Measurements from ENCODE around the gene POU4F1.

The POU4F1 gene

DNA sequence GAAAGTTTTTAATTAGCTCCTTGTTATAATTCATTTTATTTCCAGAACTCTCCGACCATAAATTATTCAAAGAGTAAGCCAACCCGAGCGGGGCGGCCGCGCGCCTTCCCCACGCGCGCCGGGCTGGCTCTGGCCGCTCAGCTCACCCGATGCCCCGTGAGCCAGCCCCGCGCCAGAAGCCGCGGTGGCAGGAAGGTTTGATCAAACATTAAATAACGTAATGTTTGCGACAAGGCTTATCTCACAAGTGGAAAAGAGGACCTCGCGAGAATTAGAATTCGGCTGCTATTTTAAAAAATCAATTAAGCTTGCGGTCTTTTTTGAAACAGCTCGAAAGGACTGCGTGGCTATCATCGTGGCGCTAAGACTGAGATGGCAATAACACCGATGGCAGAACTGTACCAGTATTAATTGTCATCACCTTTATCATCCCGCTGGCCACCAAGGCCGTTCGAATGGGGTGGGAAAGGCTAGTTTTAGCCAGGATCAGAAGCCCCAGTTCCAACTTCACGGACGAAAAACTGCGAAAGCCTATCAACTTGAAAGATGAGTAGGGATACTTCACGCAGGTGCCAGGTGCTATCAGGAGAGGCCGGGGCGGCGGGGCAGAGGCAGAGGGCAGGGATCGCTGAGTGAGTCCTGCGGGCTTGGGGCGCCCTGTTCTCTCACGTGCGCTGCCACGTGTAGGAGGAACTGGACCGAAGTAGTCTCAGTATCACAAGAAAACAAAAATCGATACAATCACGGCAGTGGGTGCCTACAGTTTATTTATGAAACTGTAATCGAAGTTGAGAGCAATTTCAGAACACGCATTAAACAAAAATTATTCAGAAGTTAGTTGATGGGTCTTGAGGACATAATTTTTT, 6.4 kb downstream of the POU4F1 start:
- no peak overlapping the region for H3K27ac ChIP-seq (ENCODE audit: low read depth, low read length)
- no peak overlapping the region for H3K4me3 ChIP-seq (ENCODE audit: low read depth in 1 of 2, low read length in 2 of 2)
- H3K27me3 ChIP-seq (ENCODE audit: control insufficient read depth in 1 of 2, insufficient read depth in 2 of 2, low read length in 2 of 2): peaks cover 82 to 96% of the 10 kb centered on the region in 2 donors

DNA sequence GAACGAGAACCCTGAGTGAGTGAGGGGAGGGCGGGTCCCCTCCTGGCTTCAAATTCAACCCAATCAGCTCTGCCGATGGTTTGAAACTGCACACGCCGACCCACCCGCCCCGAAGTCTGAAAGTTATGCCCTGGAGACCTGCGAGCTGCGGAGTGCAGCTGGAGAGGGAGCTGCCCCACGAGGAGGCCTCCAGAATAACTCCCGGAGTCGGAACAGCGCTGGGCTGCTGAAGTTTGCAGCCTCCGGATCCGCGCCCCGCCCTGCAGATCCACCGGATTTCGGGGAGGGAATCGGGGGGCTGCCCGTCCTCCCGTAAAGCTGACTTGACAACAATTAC, 7.0 kb downstream of the POU4F1 start:
- H3K9ac ChIP-seq (ENCODE audit: low read length): no peak overlapping the region
- no peak overlapping the region for H3K27ac ChIP-seq (ENCODE audit: low read depth, low read length)
- H3K9me3 ChIP-seq (ENCODE audit: low read length): peaks cover 8% of the 10 kb centered on the region
- peaks cover 7% of the 10 kb centered on the region for H3K4me1 ChIP-seq (ENCODE audit: insufficient read depth, low read length)
- no peak overlapping the region for H3K4me3 ChIP-seq (ENCODE audit: low read depth in 1 of 2, low read length in 2 of 2)
- peaks cover 82 to 97% of the 10 kb centered on the region in 2 donors for H3K27me3 ChIP-seq (ENCODE audit: control insufficient read depth in 1 of 2, insufficient read depth in 2 of 2, low read length in 2 of 2)
- no peaks in the 10 kb centered on the region for H3K36me3 ChIP-seq (ENCODE audit: insufficient read depth, low read length)

More for the DNA sequence above, 6.4 kb downstream of the POU4F1 start:
- Histone ChIP-seq H3K4me1 (ENCODE audit: insufficient read depth, low read length) (peaks cover 7% of the 10 kb centered on the region), H3K36me3 (ENCODE audit: insufficient read depth, low read length) (no peaks in the 10 kb centered on the region), H3K9me3 (ENCODE audit: low read length) (peaks cover 8% of the 10 kb centered on the region), H3K9ac (ENCODE audit: low read length) (no peak overlapping the region)

DNA sequence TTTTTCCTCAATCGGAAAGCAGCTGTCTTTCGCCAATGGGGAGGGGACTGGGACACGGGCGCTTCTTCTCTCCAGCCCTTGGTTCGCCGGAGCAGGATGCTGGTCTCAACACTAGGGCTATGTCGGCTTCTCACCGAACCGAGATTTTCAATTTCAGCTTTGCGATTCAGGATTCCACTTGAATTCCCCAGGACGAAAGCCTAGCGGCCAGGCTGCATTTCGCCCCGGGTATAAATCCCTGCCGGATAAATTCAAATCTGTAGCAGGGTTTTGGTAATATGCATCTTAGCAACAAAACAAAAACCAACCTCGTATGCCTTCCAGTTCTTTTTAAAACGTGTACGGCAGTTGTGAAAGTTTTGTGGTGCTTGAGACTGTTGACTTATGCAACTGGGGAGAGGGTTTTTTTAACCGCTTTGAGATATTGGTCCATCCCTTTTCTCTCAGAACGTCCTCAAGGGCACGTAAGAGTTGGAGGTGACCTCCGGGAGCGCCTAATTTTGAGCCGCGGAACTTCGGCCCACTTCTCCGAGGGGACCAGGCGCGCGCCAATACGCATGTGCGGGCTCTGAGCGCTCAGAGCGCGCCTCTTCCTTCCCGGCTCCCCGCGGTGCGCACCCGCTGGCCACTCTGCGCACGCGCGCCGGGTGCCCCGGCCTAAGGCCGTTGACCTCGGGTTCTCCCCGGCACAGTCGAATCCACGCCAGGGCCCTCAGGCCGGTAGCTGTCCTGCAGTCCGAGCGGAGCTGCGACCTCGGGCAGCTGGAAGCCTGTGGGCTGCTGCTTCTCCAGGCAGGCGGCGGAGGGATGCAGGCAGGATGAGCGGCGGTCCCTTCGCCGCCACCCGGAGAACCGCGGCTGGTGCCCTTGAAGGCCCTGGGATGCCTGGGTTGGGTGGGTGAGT, 7.6 kb downstream of the POU4F1 start:
- Histone ChIP-seq H3K9ac (ENCODE audit: low read length) (no peak overlapping the region), H3K36me3 (ENCODE audit: insufficient read depth, low read length) (no peaks in the 10 kb centered on the region), H3K4me1 (ENCODE audit: insufficient read depth, low read length) (peaks cover 7% of the 10 kb centered on the region), H3K27ac (ENCODE audit: low read depth, low read length) (no peak overlapping the region), H3K27me3 (ENCODE audit: control insufficient read depth in 1 of 2, insufficient read depth in 2 of 2, low read length in 2 of 2) (peaks cover 75 to 92% of the 10 kb centered on the region in 2 donors), H3K4me3 (ENCODE audit: low read depth in 1 of 2, low read length in 2 of 2) (no peak overlapping the region), H3K9me3 (ENCODE audit: low read length) (peaks cover 8% of the 10 kb centered on the region)

DNA sequence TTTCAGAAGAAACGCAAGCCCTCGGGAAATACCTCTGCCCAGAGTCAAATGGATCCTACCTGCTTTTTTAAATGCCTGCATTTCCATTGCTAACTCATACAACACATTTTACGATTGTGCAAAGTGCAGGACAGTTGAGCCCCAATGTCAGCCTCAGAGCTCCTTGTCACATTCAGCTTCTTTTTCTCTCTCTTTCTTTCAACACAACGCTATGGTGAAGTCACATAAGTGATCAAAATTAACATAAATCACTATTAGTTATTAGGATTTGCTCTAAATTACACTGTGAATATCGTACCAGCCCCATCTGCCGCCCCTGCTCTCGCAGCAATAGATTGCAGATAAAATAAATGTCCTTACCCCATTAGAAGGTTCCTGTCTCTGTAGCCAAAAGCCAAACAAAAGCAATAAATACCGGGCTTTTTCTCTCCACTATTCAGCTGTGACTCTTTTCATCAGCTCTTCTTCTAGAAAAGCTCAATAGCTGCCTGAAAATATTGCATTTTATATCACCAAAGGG, 8.8 kb downstream of the POU4F1 start:
- H3K4me1 ChIP-seq (ENCODE audit: insufficient read depth, low read length): peaks cover 7% of the 10 kb centered on the region
- peaks cover 8% of the 10 kb centered on the region for H3K9me3 ChIP-seq (ENCODE audit: low read length)
- H3K4me3 ChIP-seq (ENCODE audit: low read depth in 1 of 2, low read length in 2 of 2): no peak overlapping the region
- peaks cover 72 to 90% of the 10 kb centered on the region in 2 donors for H3K27me3 ChIP-seq (ENCODE audit: control insufficient read depth in 1 of 2, insufficient read depth in 2 of 2, low read length in 2 of 2)
- H3K36me3 ChIP-seq (ENCODE audit: insufficient read depth, low read length): no peaks in the 10 kb centered on the region
- no peak overlapping the region for H3K27ac ChIP-seq (ENCODE audit: low read depth, low read length)
- H3K9ac ChIP-seq (ENCODE audit: low read length): no peak overlapping the region

DNA sequence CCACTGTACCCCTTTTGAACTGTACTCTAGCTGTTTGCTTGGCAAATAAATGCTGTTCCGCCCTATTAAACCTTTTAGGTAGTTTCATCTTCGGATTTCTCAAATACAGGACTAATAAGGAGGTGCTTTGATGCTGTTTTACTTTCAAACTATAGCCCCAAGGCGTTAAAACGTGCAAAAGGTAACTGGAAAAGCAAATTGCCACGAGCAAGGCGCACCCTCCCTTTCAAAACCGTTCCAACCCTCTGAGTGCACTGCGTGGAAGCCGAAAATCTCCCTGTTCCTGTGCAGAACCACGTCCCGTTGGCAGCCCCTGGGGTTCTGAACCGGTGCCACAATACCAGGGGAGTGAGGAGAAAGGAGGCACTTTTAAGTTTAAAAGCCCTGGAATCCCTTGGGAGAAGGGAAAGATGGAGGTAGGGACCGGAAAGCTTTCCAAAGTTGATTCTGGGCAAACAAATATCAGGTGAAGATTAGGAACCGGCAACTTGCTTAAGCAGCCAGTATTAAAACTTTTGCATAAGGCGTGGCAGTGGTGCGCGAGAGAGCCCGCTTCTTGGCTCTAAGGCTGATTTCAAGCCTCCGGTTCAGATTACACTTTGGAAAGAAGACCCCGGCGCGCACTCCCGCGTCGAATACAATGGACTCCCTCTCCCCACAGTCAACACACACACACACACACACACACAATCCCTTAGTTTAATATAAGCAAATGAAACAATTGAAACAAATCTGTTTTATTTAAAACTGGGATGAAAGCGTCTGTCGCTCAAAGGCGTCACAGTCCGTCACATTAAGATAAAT, 9.5 kb downstream of the POU4F1 start:
- Histone ChIP-seq H3K36me3 (ENCODE audit: insufficient read depth, low read length) (no peaks in the 10 kb centered on the region), H3K9me3 (ENCODE audit: low read length) (peaks cover 8% of the 10 kb centered on the region), H3K27me3 (ENCODE audit: control insufficient read depth in 1 of 2, insufficient read depth in 2 of 2, low read length in 2 of 2) (peaks cover 72 to 90% of the 10 kb centered on the region in 2 donors), H3K9ac (ENCODE audit: low read length) (no peak overlapping the region), H3K4me1 (ENCODE audit: insufficient read depth, low read length) (peaks cover 7% of the 10 kb centered on the region), H3K27ac (ENCODE audit: low read depth, low read length) (no peak overlapping the region), H3K4me3 (ENCODE audit: low read depth in 1 of 2, low read length in 2 of 2) (no peak overlapping the region)

DNA sequence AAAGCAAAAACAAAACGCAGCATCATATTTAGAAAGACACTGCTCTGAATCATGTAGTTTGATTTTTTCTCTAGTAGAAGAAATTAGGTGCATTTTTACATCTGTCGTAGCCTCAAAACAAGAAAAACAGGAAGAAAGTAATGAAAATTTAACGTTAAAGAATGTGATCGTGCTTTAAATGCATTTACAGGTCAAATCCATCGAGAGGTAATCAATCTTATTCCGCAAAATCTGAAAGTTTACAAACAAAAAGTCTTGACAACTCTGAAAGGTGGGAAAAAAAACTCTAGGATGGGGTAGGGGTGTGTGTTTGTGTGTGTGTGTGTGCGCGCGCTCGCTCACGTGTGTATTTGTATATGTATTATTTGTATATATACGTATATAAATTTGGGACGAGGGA, 10.2 kb downstream of the POU4F1 start:
- peaks cover 70 to 83% of the 10 kb centered on the region in 2 donors for H3K27me3 ChIP-seq (ENCODE audit: control insufficient read depth in 1 of 2, insufficient read depth in 2 of 2, low read length in 2 of 2)
- peaks cover 7% of the 10 kb centered on the region for H3K4me1 ChIP-seq (ENCODE audit: insufficient read depth, low read length)
- H3K9ac ChIP-seq (ENCODE audit: low read length): no peak overlapping the region
- peaks cover 8% of the 10 kb centered on the region for H3K9me3 ChIP-seq (ENCODE audit: low read length)
- no peak overlapping the region for H3K4me3 ChIP-seq (ENCODE audit: low read depth in 1 of 2, low read length in 2 of 2)
- no peaks in the 10 kb centered on the region for H3K36me3 ChIP-seq (ENCODE audit: insufficient read depth, low read length)
- no peak overlapping the region for H3K27ac ChIP-seq (ENCODE audit: low read depth, low read length)

DNA sequence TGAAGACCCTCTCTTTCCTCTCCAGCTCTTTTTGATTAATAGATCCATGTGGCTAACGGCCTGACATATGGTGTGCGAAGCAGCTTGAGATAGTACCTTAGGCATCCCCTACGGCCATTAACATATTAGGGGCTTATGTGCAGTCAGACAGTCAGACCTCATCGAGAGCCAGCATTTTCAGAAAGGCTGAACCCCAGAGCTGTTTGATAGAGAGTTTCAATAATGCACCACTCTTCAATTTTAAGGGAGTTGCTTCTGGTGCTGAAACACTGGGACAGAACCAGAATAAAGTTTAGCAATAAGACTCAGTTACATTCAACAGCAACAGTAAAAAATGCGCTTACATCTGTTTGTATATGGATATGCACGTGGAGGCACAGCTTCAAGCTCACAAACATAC, 10.8 kb downstream of the POU4F1 start:
- peaks cover 7% of the 10 kb centered on the region for H3K4me1 ChIP-seq (ENCODE audit: insufficient read depth, low read length)
- no peaks in the 10 kb centered on the region for H3K36me3 ChIP-seq (ENCODE audit: insufficient read depth, low read length)
- no peak overlapping the region for H3K4me3 ChIP-seq (ENCODE audit: low read depth in 1 of 2, low read length in 2 of 2)
- no peak overlapping the region for H3K27ac ChIP-seq (ENCODE audit: low read depth, low read length)
- peaks cover 67 to 83% of the 10 kb centered on the region in 2 donors for H3K27me3 ChIP-seq (ENCODE audit: control insufficient read depth in 1 of 2, insufficient read depth in 2 of 2, low read length in 2 of 2)
- no peak overlapping the region for H3K9ac ChIP-seq (ENCODE audit: low read length)
- peaks cover 8% of the 10 kb centered on the region for H3K9me3 ChIP-seq (ENCODE audit: low read length)

DNA sequence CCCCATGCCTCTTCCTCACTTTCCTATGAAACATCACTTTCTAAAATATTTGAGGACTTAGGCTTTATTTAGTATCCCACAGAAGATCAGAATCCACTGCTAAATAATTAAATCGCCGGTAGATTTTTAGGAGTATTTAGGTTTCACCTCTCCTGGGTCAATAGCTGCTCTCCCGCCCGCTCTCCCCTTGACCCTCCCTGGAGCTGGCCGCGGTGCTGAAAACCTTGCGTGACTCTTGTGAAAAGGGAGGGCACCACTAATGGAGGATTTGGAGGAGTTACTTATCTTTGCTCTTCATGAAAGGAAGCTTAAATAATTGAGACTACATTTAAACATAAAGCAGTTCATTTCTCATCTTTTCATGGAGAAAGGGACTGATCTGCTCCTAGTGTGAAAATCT, 14.1 kb downstream of the POU4F1 start:
- no peaks in the 10 kb centered on the region for H3K4me1 ChIP-seq (ENCODE audit: insufficient read depth, low read length)
- H3K9me3 ChIP-seq (ENCODE audit: low read length): no peaks in the 10 kb centered on the region
- no peak overlapping the region for H3K9ac ChIP-seq (ENCODE audit: low read length)
- no peaks in the 10 kb centered on the region for H3K36me3 ChIP-seq (ENCODE audit: insufficient read depth, low read length)
- no peak overlapping the region for H3K27ac ChIP-seq (ENCODE audit: low read depth, low read length)
- peaks cover 52 to 61% of the 10 kb centered on the region in 2 donors for H3K27me3 ChIP-seq (ENCODE audit: control insufficient read depth in 1 of 2, insufficient read depth in 2 of 2, low read length in 2 of 2)
- H3K4me3 ChIP-seq (ENCODE audit: low read depth in 1 of 2, low read length in 2 of 2): no peak overlapping the region

DNA sequence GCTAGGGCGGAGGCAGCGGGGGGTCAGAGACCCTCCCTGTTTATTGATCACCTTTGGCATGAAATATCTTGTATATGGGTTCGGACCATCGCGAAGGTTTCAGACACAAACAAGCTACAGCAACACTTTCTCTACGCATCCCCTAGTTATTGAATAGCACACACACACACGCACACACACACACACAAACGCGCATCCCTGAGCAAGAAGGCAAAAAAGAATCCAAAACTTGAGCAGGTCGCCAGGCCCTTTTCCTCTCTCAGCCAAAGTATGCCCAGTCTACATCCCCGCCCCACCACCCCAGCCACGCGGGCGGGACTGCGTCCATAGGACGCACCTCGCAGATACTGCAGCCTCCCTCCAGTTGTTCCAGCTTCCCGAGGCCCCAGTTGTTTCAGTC, 16.0 kb downstream of the POU4F1 start:
- Histone ChIP-seq H3K27ac (ENCODE audit: low read depth, low read length) (no peak overlapping the region), H3K4me3 (ENCODE audit: low read depth in 1 of 2, low read length in 2 of 2) (no peak overlapping the region), H3K36me3 (ENCODE audit: insufficient read depth, low read length) (no peaks in the 10 kb centered on the region), H3K9me3 (ENCODE audit: low read length) (no peaks in the 10 kb centered on the region), H3K27me3 (ENCODE audit: control insufficient read depth in 1 of 2, insufficient read depth in 2 of 2, low read length in 2 of 2) (peaks cover 34 to 43% of the 10 kb centered on the region in 2 donors), H3K4me1 (ENCODE audit: insufficient read depth, low read length) (no peaks in the 10 kb centered on the region), H3K9ac (ENCODE audit: low read length) (no peak overlapping the region)

DNA sequence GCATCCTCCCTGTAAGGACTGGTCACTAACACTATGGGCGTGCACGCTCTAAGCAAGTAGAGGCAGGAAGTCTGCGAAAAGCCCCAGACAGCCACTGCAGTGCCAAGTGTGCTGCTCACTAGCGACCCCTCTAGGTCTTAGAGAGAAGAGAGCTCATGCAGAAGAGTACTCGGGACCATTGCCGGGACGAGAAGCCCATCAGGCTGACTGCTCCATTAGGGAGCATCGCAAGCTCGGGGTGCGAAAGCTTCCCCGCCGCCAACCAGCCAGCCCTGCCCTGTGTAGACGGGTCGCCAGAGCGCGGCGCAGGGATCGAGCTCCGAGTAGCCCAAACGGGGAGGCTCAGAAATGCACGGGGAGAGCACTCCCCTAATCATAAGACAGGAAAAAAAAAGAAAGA, 16.6 kb downstream of the POU4F1 start:
- H3K36me3 ChIP-seq (ENCODE audit: insufficient read depth, low read length): no peaks in the 10 kb centered on the region
- no peaks in the 10 kb centered on the region for H3K4me1 ChIP-seq (ENCODE audit: insufficient read depth, low read length)
- peaks cover 33 to 39% of the 10 kb centered on the region in 2 donors for H3K27me3 ChIP-seq (ENCODE audit: control insufficient read depth in 1 of 2, insufficient read depth in 2 of 2, low read length in 2 of 2)
- H3K9me3 ChIP-seq (ENCODE audit: low read length): no peaks in the 10 kb centered on the region
- H3K27ac ChIP-seq (ENCODE audit: low read depth, low read length): no peak overlapping the region
- no peak overlapping the region for H3K4me3 ChIP-seq (ENCODE audit: low read depth in 1 of 2, low read length in 2 of 2)
- H3K9ac ChIP-seq (ENCODE audit: low read length): no peak overlapping the region

DNA sequence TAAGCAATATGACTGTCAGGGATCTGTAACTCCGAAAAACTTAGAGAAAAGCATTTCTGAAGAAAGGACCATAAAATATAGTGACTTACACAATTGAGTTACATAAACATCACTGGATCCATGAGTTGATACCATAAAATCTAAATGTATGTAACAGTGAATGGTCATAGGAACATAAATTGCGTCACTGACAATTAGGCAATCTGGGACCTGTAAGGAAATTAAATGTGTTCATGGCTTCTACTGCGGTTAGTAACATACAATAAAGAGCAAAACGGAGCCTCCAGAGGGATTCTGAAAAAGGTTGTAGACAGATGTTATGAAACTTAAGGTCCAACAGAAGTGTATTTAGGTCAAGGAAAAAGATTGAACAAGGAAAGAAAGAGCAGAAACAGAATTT, 27.1 kb downstream of the POU4F1 start:
- Histone ChIP-seq H3K27ac (ENCODE audit: low read depth, low read length) (no peak overlapping the region), H3K36me3 (ENCODE audit: insufficient read depth, low read length) (no peaks in the 10 kb centered on the region), H3K9me3 (ENCODE audit: low read length) (no peaks in the 10 kb centered on the region), H3K27me3 (ENCODE audit: control insufficient read depth in 1 of 2, insufficient read depth in 2 of 2, low read length in 2 of 2) (no peaks in the 10 kb centered on the region), H3K4me1 (ENCODE audit: insufficient read depth, low read length) (no peaks in the 10 kb centered on the region), H3K9ac (ENCODE audit: low read length) (no peak overlapping the region), H3K4me3 (ENCODE audit: low read depth in 1 of 2, low read length in 2 of 2) (no peak overlapping the region)
